NCI-H510A treated with DMSO at 0.1 percent for 48 hours (cell line): Measurements from ENCODE around the gene CFAP300.
A peak's percentile ranks its signal among the peaks of the same experiment; 100 is the strongest.

Experiments
- DNase-seq: peaks from one replicate; lab custom pipeline; 2025; lab: John Stamatoyannopoulos, UW

Gene CFAP300

DNA sequence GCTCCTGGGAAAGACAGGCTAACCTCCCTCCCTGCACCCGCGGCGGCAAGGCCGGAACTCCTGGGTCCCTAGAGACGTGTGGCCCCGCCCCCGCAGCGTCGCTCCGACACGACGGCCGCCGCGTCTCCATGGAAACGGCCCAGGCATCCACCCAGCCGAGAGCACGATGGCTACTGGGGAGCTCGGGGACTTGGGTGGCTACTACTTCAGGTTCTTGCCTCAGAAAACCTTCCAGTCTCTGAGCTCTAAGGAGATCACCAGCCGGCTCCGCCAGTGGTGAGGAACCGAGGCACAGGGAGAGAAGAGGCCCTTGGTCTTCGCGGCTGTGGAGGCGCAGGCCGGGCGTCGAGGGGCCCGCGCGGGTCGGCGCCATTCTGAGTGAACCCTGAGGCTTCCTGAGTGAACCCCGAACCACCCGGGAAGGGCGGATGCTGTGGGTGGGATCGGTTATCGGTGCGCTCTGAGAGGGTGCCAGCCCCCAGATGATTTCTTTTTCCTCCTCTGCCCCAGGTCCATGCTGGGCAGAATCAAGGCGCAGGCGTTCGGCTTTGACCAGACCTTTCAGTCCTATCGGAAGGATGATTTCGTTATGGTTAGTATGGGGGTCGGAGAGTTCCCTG lies at the start of gene CFAP300:
TSS of gene CFAP300 (plus strand) at position 133 of the 620 bp plus-strand sequence. CDS start at position 167, 34 bp downstream.
- peak; percentile 72 for DNase-seq

- no peak for DNase-seq
These were observed 45.4 kb upstream of the CFAP300 start for GRCh38 chr11:102001657-102002338.

DNA sequence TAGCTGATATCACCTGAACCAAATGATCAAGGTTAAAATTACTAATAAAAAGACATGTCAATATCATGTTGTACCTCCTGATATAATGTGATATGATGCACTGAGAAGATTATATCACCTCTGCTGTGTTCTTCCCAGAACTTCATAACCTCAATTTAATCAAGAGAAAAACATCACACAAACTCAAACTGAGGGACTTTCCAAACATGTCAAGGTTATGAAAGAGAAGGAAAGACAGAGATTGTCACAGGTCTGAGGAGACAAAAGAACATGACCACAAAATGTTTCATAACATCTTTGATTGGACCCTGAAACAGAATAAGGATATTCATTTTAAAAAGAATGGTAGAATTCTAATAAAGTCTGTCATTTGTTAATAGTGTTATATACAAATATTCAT lies 43.0 kb upstream of the CFAP300 start:
- no peak for DNase-seq

DNA sequence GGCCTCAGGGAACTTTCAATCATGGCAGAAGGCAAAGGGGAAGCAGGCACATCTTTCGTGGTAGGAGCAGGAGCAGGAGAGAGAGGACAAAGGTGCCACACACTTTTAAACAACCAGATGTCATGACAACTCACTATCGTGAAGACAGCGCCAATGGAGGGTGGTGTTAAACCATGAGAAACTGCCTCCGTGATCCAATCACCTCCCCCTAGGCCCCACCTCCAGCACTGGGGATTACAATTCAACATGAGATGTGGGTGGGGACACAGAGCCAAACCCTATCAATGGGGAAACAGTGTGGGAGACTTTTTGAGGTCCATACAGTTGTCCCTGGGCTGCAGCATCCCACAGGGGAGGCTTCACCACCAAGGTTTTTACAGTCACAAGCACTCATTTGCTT lies 41.9 kb upstream of the CFAP300 start:
- no peak for DNase-seq

GRCh38 chr11:102006835-102007566 lies 40.2 kb upstream of the CFAP300 start:
- peak; percentile 77 for DNase-seq

GRCh38 chr11:102007567-102008437 lies 39.4 kb upstream of the CFAP300 start:
- DNase-seq: peak; percentile 96

- no peak for DNase-seq
These were observed 36.3 kb upstream of the CFAP300 start for GRCh38 chr11:102010776-102011494.

- no peak for DNase-seq
These were observed 34.3 kb upstream of the CFAP300 start for GRCh38 chr11:102012946-102013345.

DNA sequence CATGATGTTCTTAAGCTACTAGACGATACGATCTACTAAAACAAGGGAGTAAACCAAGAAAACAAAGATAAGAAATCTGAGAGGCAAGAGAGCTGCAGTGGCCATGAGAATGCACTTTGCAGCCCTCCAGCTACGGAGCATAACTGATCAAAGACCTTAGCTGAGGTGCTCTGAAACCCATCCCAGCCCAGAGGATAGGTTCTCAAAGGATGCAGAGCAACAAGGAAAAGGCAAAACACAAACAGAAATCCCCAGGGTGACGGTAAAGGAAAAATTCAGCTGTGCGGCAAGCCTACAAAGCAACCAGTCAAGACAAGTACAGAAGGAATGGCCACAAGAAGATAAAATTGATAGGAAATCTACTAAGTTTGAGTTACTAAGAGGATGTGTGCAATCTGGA lies 32.5 kb upstream of the CFAP300 start:
- DNase-seq: no peak

DNA sequence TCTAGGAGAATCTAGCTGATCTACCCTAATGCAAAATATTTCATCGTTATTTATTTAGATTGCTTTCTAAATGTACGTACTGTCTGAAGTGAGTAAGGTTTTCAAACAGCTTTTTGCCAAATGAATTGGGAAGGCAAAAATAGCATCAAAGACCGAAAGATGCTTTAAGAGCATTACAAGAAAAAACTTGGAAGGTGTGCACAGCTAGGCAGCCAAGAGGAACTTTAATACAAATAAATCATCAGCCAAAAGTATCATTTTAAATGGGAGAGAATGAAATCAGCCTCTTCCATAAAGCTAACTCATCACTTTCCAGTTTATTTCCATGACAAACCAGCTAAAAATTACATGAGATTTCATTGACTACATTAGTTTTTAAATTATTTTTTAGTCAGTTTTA lies 30.2 kb upstream of the CFAP300 start:
- DNase-seq: no peak

GRCh38 chr11:102026217-102026616 lies 21.0 kb upstream of the CFAP300 start:
- no peak for DNase-seq

DNA sequence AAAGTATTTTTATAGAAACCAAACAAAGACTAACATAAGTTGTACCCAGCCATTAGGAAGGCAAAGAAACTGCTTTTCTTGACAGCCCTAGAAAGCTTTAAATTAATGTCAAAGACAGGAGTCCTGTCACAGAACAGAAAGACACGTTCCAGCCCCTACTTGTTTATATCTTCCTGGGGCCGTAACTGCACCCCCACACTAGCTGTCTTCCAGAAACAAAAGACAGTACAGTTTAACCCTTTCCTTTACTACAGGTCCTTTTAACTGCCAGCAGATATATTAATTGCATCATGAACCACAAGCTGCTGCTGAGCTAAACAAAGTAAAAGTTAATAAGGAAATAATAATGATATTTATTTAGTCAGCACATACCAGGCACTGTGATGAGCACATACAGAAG lies 20.3 kb upstream of the CFAP300 start:
- no peak for DNase-seq

GRCh38 chr11:102036757-102037156 lies 10.5 kb upstream of the CFAP300 start:
- no peak for DNase-seq

GRCh38 chr11:102046841-102047240 lies 396 bp upstream of the CFAP300 start:
- no peak for DNase-seq

DNA sequence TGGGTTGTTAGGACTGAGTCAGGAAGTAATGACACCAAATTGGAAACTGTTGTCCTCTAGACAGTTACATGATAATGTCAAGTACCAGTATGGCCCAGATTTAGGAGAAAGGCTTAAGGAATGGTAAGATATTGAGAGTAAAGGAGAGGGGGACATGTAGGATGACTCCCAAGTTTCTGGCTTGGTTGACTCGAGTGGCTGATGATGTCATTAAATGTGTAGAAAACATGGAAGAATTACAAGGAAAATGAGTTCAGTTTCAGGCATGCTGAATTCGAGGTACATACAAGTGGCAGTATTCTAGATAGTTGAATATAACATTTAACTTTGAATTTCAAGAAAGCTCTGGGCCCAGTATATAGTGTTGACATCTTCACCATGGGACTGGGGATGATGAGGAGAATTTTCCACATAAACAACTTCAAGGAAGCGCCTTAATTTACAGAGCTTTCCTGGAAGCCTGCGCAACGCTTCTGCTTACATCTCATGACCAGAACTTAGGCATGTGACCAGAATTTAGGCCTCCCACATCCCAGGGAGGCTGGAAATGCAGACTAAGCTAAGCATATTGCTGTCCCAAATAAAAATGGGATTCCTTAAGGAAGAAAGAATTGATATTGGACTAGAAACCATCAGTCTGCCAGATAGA lies 3.8 kb downstream of the CFAP300 start:
- DNase-seq: no peak

DNA sequence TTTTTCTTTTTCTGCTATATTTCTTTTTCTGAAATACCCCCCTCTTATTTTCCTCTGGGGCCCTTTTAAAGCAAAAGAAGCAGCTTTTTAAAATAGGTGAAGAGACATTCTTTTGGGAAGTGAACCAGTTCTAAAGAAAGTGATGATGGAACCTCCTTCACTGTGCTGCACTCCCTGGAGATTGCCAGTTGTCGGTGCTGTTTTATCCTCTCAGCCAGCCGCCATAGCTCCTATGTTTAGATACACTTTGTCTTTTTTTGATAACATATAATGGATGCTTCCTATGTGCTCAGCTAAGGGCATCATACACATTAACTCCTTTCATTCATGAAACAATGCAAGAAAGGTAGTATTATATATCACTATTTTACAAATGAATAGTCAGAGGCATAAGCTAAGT lies 14.0 kb downstream of the CFAP300 start:
- DNase-seq: no peak

- DNase-seq: no peak
These were observed 14.9 kb downstream of the CFAP300 start for GRCh38 chr11:102062106-102062505.

GRCh38 chr11:102064316-102064715 lies 17.1 kb downstream of the CFAP300 start:
- no peak for DNase-seq

DNA sequence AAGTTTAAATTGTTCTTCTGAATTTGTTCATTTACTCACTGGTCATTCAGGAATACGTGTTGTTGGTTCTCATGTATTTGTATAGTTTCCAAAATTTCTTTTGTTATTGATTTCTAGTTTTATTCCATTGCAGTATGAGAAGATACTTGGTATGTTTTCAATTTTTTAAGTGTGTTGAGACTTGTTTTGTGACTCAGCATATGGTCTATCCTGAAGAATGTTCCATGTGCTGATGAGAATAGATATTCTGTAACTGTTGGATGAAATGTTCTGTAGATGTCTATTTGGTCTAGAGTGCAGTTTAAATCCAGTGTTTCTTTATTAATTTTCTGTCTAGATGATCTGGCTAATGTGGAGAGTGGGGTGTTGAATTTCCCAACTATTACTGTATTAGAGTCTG lies 23.5 kb downstream of the CFAP300 start:
- DNase-seq: no peak

GRCh38 chr11:102071497-102072472 lies 24.5 kb downstream of the CFAP300 start:
- no peak for DNase-seq
